Measurements from ENCODE around the gene MTA1.

- TF ChIP-seq CTCF (IDR thresholded peaks at IDR 0.05) (no peak), EZH2 (IDR thresholded peaks at IDR 0.05) (no peak)
These were observed 25.2 kb downstream of the MTA1 start for GRCh38 chr14:105444859-105445258.

Data from neural progenitor cell (in vitro differentiated cells).